Muscle layer of duodenum (tissue), 2 donors: Measurements from ENCODE around the gene PGP.

ENCODE experiments used
- H3K27ac ChIP-seq: one replicate; pipeline ENCODE4 v1.7.0; 2013; ENCODE audit warnings: mild to moderate bottlenecking, low read length
- H3K27me3 ChIP-seq: one replicate; pipeline ENCODE4 v1.7.0; 2013; ENCODE audit warnings: low read depth, mild to moderate bottlenecking, control low read depth, low read length
- H3K36me3 ChIP-seq, 2 donors: one replicate each; pipeline ENCODE4 v1.7.0; 2013; ENCODE audit warnings: low read length in 2 of 2, control low read depth in 1 of 2, mild to moderate bottlenecking in 1 of 2; ENCODE audit not compliant: insufficient read depth in 2 of 2, control insufficient read depth in 1 of 2
- H3K4me1 ChIP-seq, 2 donors: one replicate each; pipeline ENCODE4 v1.7.0; 2013; ENCODE audit warnings: low read length in 2 of 2, mild to moderate bottlenecking in 2 of 2, control low read depth in 1 of 2, moderate library complexity in 1 of 2; ENCODE audit not compliant: insufficient read depth in 2 of 2, control insufficient read depth in 1 of 2
- H3K4me3 ChIP-seq, 2 donors: one replicate each; pipeline ENCODE4 v1.7.0; 2013; ENCODE audit warnings: low read length in 2 of 2, low read depth in 1 of 2, mild to moderate bottlenecking in 1 of 2
- H3K9me3 ChIP-seq, 2 donors: one replicate each; pipeline ENCODE4 v1.7.0; 2013; ENCODE audit warnings: low read length in 2 of 2, control low read depth in 1 of 2, mild to moderate bottlenecking in 1 of 2; ENCODE audit not compliant: control insufficient read depth in 1 of 2
- donor health status: healthy.

The PGP gene

DNA sequence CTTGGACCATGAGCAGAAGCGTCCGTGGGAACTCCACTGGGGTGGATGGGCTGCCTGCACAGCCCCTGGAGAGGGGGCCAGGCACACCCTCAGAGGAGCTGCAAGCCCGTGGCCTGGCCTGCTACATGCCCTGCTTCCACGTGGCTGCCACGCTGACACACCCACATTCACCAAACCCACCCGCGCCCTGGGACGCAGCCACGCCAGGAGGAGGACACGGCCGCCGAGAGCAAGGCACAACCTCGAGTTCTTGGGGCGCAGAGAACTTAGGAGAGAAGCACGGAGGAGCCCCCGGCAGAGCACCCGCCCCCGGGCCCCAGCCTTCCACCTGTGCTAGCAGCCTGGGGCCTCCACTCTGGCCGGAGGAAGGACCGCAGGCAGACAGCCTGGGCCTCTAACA, 37.1 kb downstream of the PGP start:
- H3K27me3 ChIP-seq: no peaks in the 10 kb centered on the region
- H3K4me3 ChIP-seq: no peak overlapping the region
- no peaks in the 10 kb centered on the region for H3K9me3 ChIP-seq
- peaks cover 14 to 52% of the 10 kb centered on the region in 2 donors for H3K36me3 ChIP-seq
- no peak overlapping the region for H3K27ac ChIP-seq
- no peaks in the 10 kb centered on the region for H3K4me1 ChIP-seq

GRCh38 chr16:2177101-2177500, 37.5 kb downstream of the PGP start:
- no peaks in the 10 kb centered on the region for H3K4me1 ChIP-seq
- H3K27me3 ChIP-seq: no peaks in the 10 kb centered on the region
- no peak overlapping the region for H3K4me3 ChIP-seq
- no peak overlapping the region for H3K27ac ChIP-seq
- H3K36me3 ChIP-seq: peaks cover 14 to 54% of the 10 kb centered on the region in 2 donors
- H3K9me3 ChIP-seq: no peaks in the 10 kb centered on the region

DNA sequence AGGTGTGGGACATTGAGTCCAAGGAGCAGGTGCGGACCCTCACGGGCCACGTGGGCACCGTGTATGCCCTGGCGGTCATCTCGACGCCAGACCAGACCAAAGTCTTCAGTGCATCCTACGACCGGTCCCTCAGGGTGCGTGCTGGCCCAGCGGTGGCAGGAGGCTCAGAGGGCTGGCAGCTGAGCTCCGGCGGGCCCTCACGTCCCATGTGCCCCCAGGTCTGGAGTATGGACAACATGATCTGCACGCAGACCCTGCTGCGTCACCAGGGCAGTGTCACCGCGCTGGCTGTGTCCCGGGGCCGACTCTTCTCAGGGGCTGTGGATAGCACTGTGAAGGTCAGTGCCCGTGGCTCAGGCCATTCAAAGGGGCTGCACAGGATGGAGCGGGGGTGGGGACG, 38.6 kb downstream of the PGP start:
- Histone ChIP-seq H3K27ac (no peak overlapping the region), H3K36me3 (peaks cover 14 to 64% of the 10 kb centered on the region in 2 donors), H3K27me3 (no peaks in the 10 kb centered on the region)

GRCh38 chr16:2175454-2175853, 39.2 kb downstream of the PGP start:
- Histone ChIP-seq H3K27ac (no peak overlapping the region), H3K36me3 (peaks cover 14 to 70% of the 10 kb centered on the region in 2 donors), H3K4me3 (no peak overlapping the region), H3K4me1 (no peaks in the 10 kb centered on the region), H3K9me3 (no peaks in the 10 kb centered on the region), H3K27me3 (no peaks in the 10 kb centered on the region)

More for the DNA sequence above, 38.6 kb downstream of the PGP start:
- no peaks in the 10 kb centered on the region for H3K4me1 ChIP-seq
- H3K4me3 ChIP-seq: no peak overlapping the region
- H3K9me3 ChIP-seq: no peaks in the 10 kb centered on the region

DNA sequence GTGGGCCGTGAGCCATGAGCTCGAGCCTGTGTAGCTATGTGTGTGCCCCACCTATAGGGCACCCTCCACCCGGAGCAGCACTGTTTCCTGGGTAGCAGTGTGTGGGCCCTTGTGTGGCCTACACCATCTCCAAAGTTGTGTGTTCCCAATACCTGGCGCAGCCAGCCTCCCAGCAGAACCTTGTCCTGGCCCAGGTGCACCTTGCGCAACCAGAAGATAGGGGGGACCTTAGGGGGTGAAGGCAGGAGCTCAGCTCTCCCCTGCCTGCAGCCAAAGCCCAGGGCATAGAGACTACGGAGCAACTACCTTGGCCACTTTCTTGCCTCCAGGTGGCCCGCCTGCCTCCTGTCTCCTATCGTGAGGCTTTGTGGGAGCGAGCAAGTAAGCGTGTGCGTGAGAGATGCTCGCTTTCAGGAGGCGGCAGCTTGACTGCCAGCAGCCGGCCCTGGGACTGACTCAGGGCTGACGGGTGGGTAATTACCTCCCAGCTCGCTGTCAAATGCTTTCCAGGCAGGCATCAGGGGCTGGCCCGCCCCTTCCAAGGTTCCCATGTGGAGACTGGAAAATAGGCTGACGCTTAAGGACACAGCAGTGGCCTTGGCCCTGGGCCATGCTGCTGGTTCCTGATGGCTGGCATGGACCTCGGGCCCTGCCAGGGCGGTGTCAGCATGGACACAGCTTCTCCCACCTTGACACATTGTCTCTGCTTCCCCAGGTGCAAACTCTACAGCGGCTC, 40.1 kb downstream of the PGP start:
- Histone ChIP-seq H3K9me3 (no peaks in the 10 kb centered on the region), H3K4me1 (no peaks in the 10 kb centered on the region), H3K27ac (no peak overlapping the region), H3K4me3 (no peak overlapping the region), H3K27me3 (no peaks in the 10 kb centered on the region), H3K36me3 (peaks cover 14 to 79% of the 10 kb centered on the region in 2 donors)

DNA sequence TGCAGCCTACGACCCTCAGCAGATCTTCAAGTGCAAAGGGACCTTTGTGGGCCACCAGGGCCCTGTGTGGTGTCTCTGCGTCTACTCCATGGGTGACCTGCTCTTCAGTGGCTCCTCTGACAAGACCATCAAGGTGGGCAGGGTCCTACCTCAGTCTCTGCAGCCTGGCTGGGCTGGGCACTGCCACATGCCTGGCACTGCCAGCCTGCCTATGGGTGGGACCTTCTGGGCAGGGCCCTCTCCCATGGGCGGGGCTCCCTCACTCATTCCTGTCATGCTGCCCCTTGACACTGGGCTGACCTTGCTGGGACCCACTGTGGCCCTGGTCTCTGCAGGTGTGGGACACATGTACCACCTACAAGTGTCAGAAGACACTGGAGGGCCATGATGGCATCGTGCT, 40.7 kb downstream of the PGP start:
- Histone ChIP-seq H3K27me3 (no peaks in the 10 kb centered on the region), H3K4me1 (no peaks in the 10 kb centered on the region), H3K4me3 (no peak overlapping the region), H3K9me3 (no peaks in the 10 kb centered on the region), H3K27ac (no peak overlapping the region), H3K36me3 (peaks cover 14 to 85% of the 10 kb centered on the region in 2 donors)

- Histone ChIP-seq H3K36me3 (peaks cover 15 to 90% of the 10 kb centered on the region in 2 donors), H3K4me3 (no peak overlapping the region), H3K27me3 (no peaks in the 10 kb centered on the region), H3K9me3 (no peaks in the 10 kb centered on the region), H3K4me1 (no peaks in the 10 kb centered on the region), H3K27ac (no peak overlapping the region)
Measured at GRCh38 chr16:2173366-2173765, 41.3 kb downstream of the PGP start.

- H3K27ac ChIP-seq: no peak overlapping the region
- no peaks in the 10 kb centered on the region for H3K4me1 ChIP-seq
- H3K36me3 ChIP-seq: peaks cover 20 to 96% of the 10 kb centered on the region in 2 donors
- no peak overlapping the region for H3K4me3 ChIP-seq
- H3K27me3 ChIP-seq: no peaks in the 10 kb centered on the region
- no peaks in the 10 kb centered on the region for H3K9me3 ChIP-seq
Measured at GRCh38 chr16:2172688-2173335, 41.8 kb downstream of the PGP start.

- no peak overlapping the region for H3K27ac ChIP-seq
Measured at GRCh38 chr16:2171601-2172178, 43.0 kb downstream of the PGP start.

GRCh38 chr16:2170587-2171435, 43.8 kb downstream of the PGP start:
- Histone ChIP-seq H3K27ac (no peak overlapping the region), H3K27me3 (no peaks in the 10 kb centered on the region), H3K36me3 (peaks cover 17 to 96% of the 10 kb centered on the region in 2 donors), H3K4me3 (no peak overlapping the region), H3K9me3 (no peaks in the 10 kb centered on the region), H3K4me1 (no peaks in the 10 kb centered on the region)

More at GRCh38 chr16:2171601-2172178, 43.0 kb downstream of the PGP start:
- H3K36me3 ChIP-seq: peaks cover 20 to 96% of the 10 kb centered on the region in 2 donors
- H3K9me3 ChIP-seq: no peaks in the 10 kb centered on the region
- no peaks in the 10 kb centered on the region for H3K4me1 ChIP-seq
- H3K4me3 ChIP-seq: no peak overlapping the region
- H3K27me3 ChIP-seq: no peaks in the 10 kb centered on the region

GRCh38 chr16:2170080-2170479, 44.6 kb downstream of the PGP start:
- Histone ChIP-seq H3K27ac (no peak overlapping the region), H3K4me3 (no peak overlapping the region), H3K36me3 (peaks cover 14 to 90% of the 10 kb centered on the region in 2 donors)

More at GRCh38 chr16:2170080-2170479, 44.6 kb downstream of the PGP start:
- H3K4me1 ChIP-seq: no peaks in the 10 kb centered on the region
- no peaks in the 10 kb centered on the region for H3K9me3 ChIP-seq
- H3K27me3 ChIP-seq: no peaks in the 10 kb centered on the region
